ENCODE measurements around the gene PARP12. TPM values are rescaled to one million over a fixed set of nuclear protein-coding genes. Genes with fewer than 3 reads are reported as not detected.
A peak's percentile ranks its signal among the peaks of the same experiment; 100 is the strongest.

The PARP12 gene
- total RNA-seq, 2 experiments from 2014 or later = 104 to 215 TPM

GRCh38 chr7:140039896-140040295 lies 22.9 kb downstream of the PARP12 start:
- Mint-ChIP-seq H3K4me3 (no peak overlapping the region), H3K4me1 (peaks cover 41% of the 10 kb centered on the region), H3K27me3 (no peaks in the 10 kb centered on the region), H3K9me3 (ENCODE audit: low read depth) (no peaks in the 10 kb centered on the region), H3K27ac (no peak overlapping the region), H3K36me3 (peaks cover 69% of the 10 kb centered on the region)
- CTCF ChIA-PET = interaction anchor here (0.8 kb wide), 1 partner anchor 264 kb away, joined by 3 read pairs; no protein-coding TSS in a partner anchor
- no peak for ATAC-seq
- DNase-seq = peak; percentile 27

GRCh38 chr7:140039066-140039465 lies 23.7 kb downstream of the PARP12 start:
- DNase-seq (peak; percentile 11), ATAC-seq (no peak)
- peaks cover 41% of the 10 kb centered on the region for H3K4me1 Mint-ChIP-seq
- H3K36me3 Mint-ChIP-seq = peaks cover 67% of the 10 kb centered on the region
- CTCF ChIA-PET = interaction anchor here (0.8 kb wide), 1 partner anchor 265 kb away, joined by 3 read pairs; no protein-coding TSS in a partner anchor
- no peaks in the 10 kb centered on the region for H3K9me3 Mint-ChIP-seq (ENCODE audit: low read depth)
- H3K27ac Mint-ChIP-seq = no peak overlapping the region
- no peaks in the 10 kb centered on the region for H3K27me3 Mint-ChIP-seq
- no peak overlapping the region for H3K4me3 Mint-ChIP-seq

- Mint-ChIP-seq H3K27me3 (no peaks in the 10 kb centered on the region), H3K36me3 (peaks cover 64% of the 10 kb centered on the region), H3K4me3 (no peak overlapping the region), H3K27ac (peak overlapping the region; percentile 67), H3K4me1 (peaks cover 45% of the 10 kb centered on the region), H3K9me3 (ENCODE audit: low read depth) (no peaks in the 10 kb centered on the region)
- DNase-seq (peak; percentile 54), ATAC-seq (peak; percentile 60)
- CTCF ChIA-PET = no interaction called here
These were observed 26.4 kb downstream of the PARP12 start for GRCh38 chr7:140036224-140036962.

GRCh38 chr7:140035400-140036223 lies 27.1 kb downstream of the PARP12 start:
- peak; percentile 16 for DNase-seq
- Mint-ChIP-seq H3K9me3 (ENCODE audit: low read depth) (no peaks in the 10 kb centered on the region), H3K4me1 (peaks cover 46% of the 10 kb centered on the region), H3K27ac (no peak overlapping the region), H3K27me3 (no peaks in the 10 kb centered on the region), H3K4me3 (no peak overlapping the region), H3K36me3 (peaks cover 62% of the 10 kb centered on the region)
- ATAC-seq = no peak
- CTCF ChIA-PET = interaction anchor here (0.6 to 0.7 kb wide), 3 partner anchors 24 to 355 kb away, joined by 3 to 4 read pairs (median 3); no protein-coding TSS in a partner anchor

- DNase-seq (no peak), ATAC-seq (no peak)
- CTCF ChIA-PET = interaction anchor here (0.7 kb wide), 1 partner anchor 25 kb away, joined by 3 read pairs; no protein-coding TSS in a partner anchor
- Mint-ChIP-seq H3K4me3 (no peak overlapping the region), H3K9me3 (ENCODE audit: low read depth) (no peaks in the 10 kb centered on the region), H3K36me3 (peaks cover 59% of the 10 kb centered on the region), H3K4me1 (peaks cover 34% of the 10 kb centered on the region), H3K27ac (no peak overlapping the region), H3K27me3 (no peaks in the 10 kb centered on the region)
These were observed 28.3 kb downstream of the PARP12 start for GRCh38 chr7:140034421-140034820.

- Mint-ChIP-seq H3K27ac (no peak overlapping the region), H3K9me3 (ENCODE audit: low read depth) (no peaks in the 10 kb centered on the region)
These were observed 28.9 kb downstream of the PARP12 start for GRCh38 chr7:140033779-140034363.

GRCh38 chr7:140033036-140033435 lies 29.7 kb downstream of the PARP12 start:
- H3K27ac Mint-ChIP-seq = peak overlapping the region; percentile 8
- no peaks in the 10 kb centered on the region for H3K9me3 Mint-ChIP-seq (ENCODE audit: low read depth)
- CTCF ChIA-PET = no interaction called here
- peaks cover 35% of the 10 kb centered on the region for H3K4me1 Mint-ChIP-seq
- no peak overlapping the region for H3K4me3 Mint-ChIP-seq
- H3K36me3 Mint-ChIP-seq = peaks cover 59% of the 10 kb centered on the region
- DNase-seq = peak; percentile 30
- ATAC-seq = no peak
- no peaks in the 10 kb centered on the region for H3K27me3 Mint-ChIP-seq

More at GRCh38 chr7:140033779-140034363, 28.9 kb downstream of the PARP12 start:
- Mint-ChIP-seq H3K4me3 (no peak overlapping the region), H3K27me3 (no peaks in the 10 kb centered on the region), H3K4me1 (peaks cover 29% of the 10 kb centered on the region), H3K36me3 (peaks cover 58% of the 10 kb centered on the region)
- DNase-seq (peak; percentile 32), ATAC-seq (no peak)
- CTCF ChIA-PET = no interaction called here

GRCh38 chr7:140031364-140031763 lies 31.4 kb downstream of the PARP12 start:
- Mint-ChIP-seq H3K4me1 (peaks cover 20% of the 10 kb centered on the region), H3K36me3 (peaks cover 59% of the 10 kb centered on the region), H3K9me3 (ENCODE audit: low read depth) (no peaks in the 10 kb centered on the region), H3K27me3 (no peaks in the 10 kb centered on the region), H3K27ac (no peak overlapping the region), H3K4me3 (no peak overlapping the region)
- DNase-seq (peak; percentile 28), ATAC-seq (no peak)
- CTCF ChIA-PET = no interaction called here

- Mint-ChIP-seq H3K27ac (no peak overlapping the region), H3K4me3 (no peak overlapping the region), H3K27me3 (no peaks in the 10 kb centered on the region), H3K4me1 (peaks cover 14% of the 10 kb centered on the region), H3K9me3 (ENCODE audit: low read depth) (no peaks in the 10 kb centered on the region), H3K36me3 (peaks cover 60% of the 10 kb centered on the region)
- no peak for ATAC-seq
- CTCF ChIA-PET = interaction anchor here (1.2 kb wide), 1 partner anchor 399 kb away, joined by 3 read pairs; no protein-coding TSS in a partner anchor
- no peak for DNase-seq
These were observed 33.7 kb downstream of the PARP12 start for GRCh38 chr7:140029072-140029471.

GRCh38 chr7:140028311-140028710 lies 34.4 kb downstream of the PARP12 start:
- H3K27me3 Mint-ChIP-seq = no peaks in the 10 kb centered on the region
- H3K36me3 Mint-ChIP-seq = peaks cover 58% of the 10 kb centered on the region
- peaks cover 11% of the 10 kb centered on the region for H3K4me1 Mint-ChIP-seq
- no peaks in the 10 kb centered on the region for H3K9me3 Mint-ChIP-seq (ENCODE audit: low read depth)
- H3K27ac Mint-ChIP-seq = peak overlapping the region; percentile 3
- DNase-seq (no peak), ATAC-seq (no peak)
- no peak overlapping the region for H3K4me3 Mint-ChIP-seq
- CTCF ChIA-PET = no interaction called here

GRCh38 chr7:140027858-140028257 lies 34.9 kb downstream of the PARP12 start:
- CTCF ChIA-PET = no interaction called here
- no peak for ATAC-seq
- peaks cover 9% of the 10 kb centered on the region for H3K4me1 Mint-ChIP-seq
- H3K9me3 Mint-ChIP-seq (ENCODE audit: low read depth) = no peaks in the 10 kb centered on the region
- H3K36me3 Mint-ChIP-seq = peaks cover 60% of the 10 kb centered on the region
- H3K4me3 Mint-ChIP-seq = no peak overlapping the region
- peak; percentile 36 for DNase-seq
- H3K27me3 Mint-ChIP-seq = no peaks in the 10 kb centered on the region
- H3K27ac Mint-ChIP-seq = no peak overlapping the region

- H3K36me3 Mint-ChIP-seq = peaks cover 64% of the 10 kb centered on the region
- DNase-seq (no peak), ATAC-seq (no peak)
- no peaks in the 10 kb centered on the region for H3K27me3 Mint-ChIP-seq
- CTCF ChIA-PET = no interaction called here
- H3K4me1 Mint-ChIP-seq = peaks cover 9% of the 10 kb centered on the region
- H3K9me3 Mint-ChIP-seq (ENCODE audit: low read depth) = no peaks in the 10 kb centered on the region
- no peak overlapping the region for H3K27ac Mint-ChIP-seq
- H3K4me3 Mint-ChIP-seq = no peak overlapping the region
These were observed 35.8 kb downstream of the PARP12 start for GRCh38 chr7:140026935-140027334.

- no peak overlapping the region for H3K27ac Mint-ChIP-seq
- H3K27me3 Mint-ChIP-seq = no peaks in the 10 kb centered on the region
- no peaks in the 10 kb centered on the region for H3K9me3 Mint-ChIP-seq (ENCODE audit: low read depth)
- H3K36me3 Mint-ChIP-seq = peaks cover 64% of the 10 kb centered on the region
- DNase-seq (no peak), ATAC-seq (no peak)
- CTCF ChIA-PET = no interaction called here
- no peak overlapping the region for H3K4me3 Mint-ChIP-seq
- peaks cover 7% of the 10 kb centered on the region for H3K4me1 Mint-ChIP-seq
These were observed 36.8 kb downstream of the PARP12 start for GRCh38 chr7:140025814-140026433.
